ENCODE data around the gene NEAT1. TPM values are rescaled to one million over a fixed set of nuclear protein-coding genes. Genes with fewer than 3 reads are reported as not detected.

NEAT1 gene
- total and polyA plus RNA-seq, 2 of the 8 experiments (the other 6 are each of a cell fraction or from before 2014, with no cell fraction given) = 2.4 to 10.7 TPM

DNA sequence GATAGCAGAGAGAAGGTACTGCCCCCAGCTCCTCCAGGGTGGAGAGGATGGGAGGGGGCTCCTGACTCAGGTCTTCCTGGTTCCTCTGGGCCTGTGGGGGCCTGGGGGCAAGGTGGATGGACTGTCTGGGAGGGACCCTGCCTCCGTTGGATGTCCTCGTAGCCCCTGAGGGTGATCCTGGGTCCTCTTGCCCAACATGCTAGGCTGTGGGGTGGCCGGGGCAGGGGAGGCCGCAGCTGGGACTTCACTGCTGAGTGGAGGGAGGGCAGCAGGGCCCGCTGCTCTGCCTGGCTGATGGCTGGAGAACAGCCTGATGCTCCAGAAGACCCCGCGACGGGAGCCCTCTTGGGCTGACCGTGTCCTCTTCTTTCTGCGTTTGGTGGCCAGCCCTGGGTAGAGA is 22.8 kb upstream of the NEAT1 start:
- DNase-seq (ENCODE audit: low read depth in 1 of 2, low spot score in 2 of 2) (no peak), FAIRE-seq (no peak)
- peaks cover 0 to 6% of the 10 kb centered on the region in 2 experiments for H4K20me1 ChIP-seq (replicated peaks in 1 of 2; ENCODE audit: control insufficient read depth in 1 of 2, insufficient read depth in 2 of 2, low read length in 2 of 2)
- H3K4me2 ChIP-seq (ENCODE audit: insufficient read depth in 1 of 2, low read depth in 2 of 2, low read length in 2 of 2) = no peak overlapping the region
- 95% methylated on average over 10 of the region's 10 CpGs; no CpG with 5 or more reads in 1 of the 2 experiments for WGBS, 2 experiments (ENCODE audit: extremely low coverage in 1 of 2, insufficient coverage in 1 of 2, insufficient read length in 1 of 2, insufficient replicate concordance in 2 of 2, low coverage in 1 of 2, low lambda C conversion rate in 2 of 2, missing lambda C conversion rate in 1 of 2)
- H3K56ac ChIP-seq (replicated peaks; ENCODE audit: insufficient read length, low read depth, low read length) = no peak overlapping the region
- no peak overlapping the region for H3K27ac ChIP-seq (ENCODE audit: low read depth, low read length)
- peaks cover 0 to 4% (median 0%) of the 10 kb centered on the region in 4 experiments; a peak in 2 of 8 replicates for H3K36me3 ChIP-seq (ENCODE audit: control insufficient read depth in 2 of 4, insufficient read depth in 4 of 4, low read length in 3 of 4)
- H3K14ac ChIP-seq (ENCODE audit: insufficient read length) = no peak overlapping the region
- H2AFZ ChIP-seq (ENCODE audit: low read length) = no peak overlapping the region
- POLR2A ChIA-PET (ENCODE audit: partially characterized antibody) = interaction anchor here (1.2 to 5.4 kb wide), 5 partner anchors 9 to 118 kb away, joined by 3 to 23 read pairs (median 15); partner anchors contain the start of gene MALAT1
- H2AK5ac ChIP-seq (ENCODE audit: low read depth, low read length) = no peak overlapping the region
- no peak overlapping the region for H2BK5ac ChIP-seq (ENCODE audit: low read depth, low read length)
- H2BK12ac ChIP-seq (ENCODE audit: low read depth, low read length) = no peak overlapping the region
- H2BK20ac ChIP-seq (ENCODE audit: low read length) = no peak overlapping the region
- no peak overlapping the region for H3K9ac ChIP-seq (replicated peaks in 1 of 4; ENCODE audit: extremely low read depth in 1 of 4, low read depth in 3 of 4, low read length in 3 of 4)
- H3K23ac ChIP-seq (ENCODE audit: insufficient read length) = no peak overlapping the region
- H3K27me3 ChIP-seq (replicated peaks in 1 of 4; ENCODE audit: control insufficient read depth in 3 of 4, extremely low read depth in 1 of 4, insufficient read depth in 3 of 4, low read length in 3 of 4) = no peaks in the 10 kb centered on the region
- no peak overlapping the region for H3K4ac ChIP-seq (replicated peaks; ENCODE audit: insufficient read length, low read depth, low read length)
- no peaks in the 10 kb centered on the region for H3K23me2 ChIP-seq (ENCODE audit: low read depth, low read length)
- H3K9me3 ChIP-seq (ENCODE audit: insufficient read depth in 2 of 2, low read depth in 1 of 2, low read length in 1 of 2) = no peaks in the 10 kb centered on the region
- H3K18ac ChIP-seq (ENCODE audit: extremely low read depth, low read length) = no peak overlapping the region
- 0 out of 2 replicates have a peak, but pooled peaks cover 2% of the 10 kb centered on the region for H3K79me1 ChIP-seq (ENCODE audit: low read depth, low read length)
- no peak overlapping the region for H3K4me3 ChIP-seq (ENCODE audit: extremely low read depth in 1 of 4, insufficient read depth in 2 of 4, low read depth in 3 of 4, low read length in 4 of 4)
- no peak overlapping the region for H4K8ac ChIP-seq (ENCODE audit: extremely low read depth, insufficient read depth, low read length)
- H3K79me2 ChIP-seq (ENCODE audit: control insufficient read depth in 1 of 2, insufficient read depth in 2 of 2, low read length in 2 of 2) = no peaks in the 10 kb centered on the region
- H3K4me1 ChIP-seq (replicated peaks in 1 of 4; ENCODE audit: control insufficient read depth in 3 of 4, insufficient read depth in 4 of 4, low read length in 3 of 4) = no peaks in the 10 kb centered on the region; a peak in 1 of 7 replicates
- CTCF ChIA-PET (ENCODE audit: partially characterized antibody) = interaction anchor here (0.6 to 7.8 kb wide), 5 partner anchors 16 to 161 kb away, joined by 3 to 69 read pairs (median 3); no protein-coding TSS in a partner anchor
- H4K91ac ChIP-seq (replicated peaks; ENCODE audit: insufficient read length, low read length) = no peak overlapping the region
- H2BK15ac ChIP-seq (ENCODE audit: low read length) = no peak overlapping the region
- no peak overlapping the region for H2BK120ac ChIP-seq (replicated peaks; ENCODE audit: low read depth, low read length)
- H4K5ac ChIP-seq (ENCODE audit: insufficient read length, low read depth, low read length) = no peak overlapping the region
- TF ChIP-seq RNF2 (IDR thresholded peaks at IDR 0.05; ENCODE audit: borderline replicate concordance, low read depth, low read length, missing control alignments, poor library complexity, severe bottlenecking) (no peak), RAD21 (IDR thresholded peaks at IDR 0.05 in 1 of 2, conservative IDR thresholded peaks at IDR 0.05 in 1 of 2; ENCODE audit: low read depth in 2 of 2, low read length in 2 of 2) (no peak), CBX8 (IDR thresholded peaks at IDR 0.05; ENCODE audit: borderline replicate concordance, low read depth, low read length) (no peak), POLR2AphosphoS5 (IDR thresholded peaks at IDR 0.05; ENCODE audit: low read depth, low read length) (no peak), TBP (IDR thresholded peaks at IDR 0.05; ENCODE audit: low read depth, low read length) (no peak), BACH1 (IDR thresholded peaks at IDR 0.05; ENCODE audit: low read length) (no peak), SIX5 (IDR thresholded peaks at IDR 0.05; ENCODE audit: low read depth, low read length) (no peak)
- TF ChIP-seq, protein P1, sequence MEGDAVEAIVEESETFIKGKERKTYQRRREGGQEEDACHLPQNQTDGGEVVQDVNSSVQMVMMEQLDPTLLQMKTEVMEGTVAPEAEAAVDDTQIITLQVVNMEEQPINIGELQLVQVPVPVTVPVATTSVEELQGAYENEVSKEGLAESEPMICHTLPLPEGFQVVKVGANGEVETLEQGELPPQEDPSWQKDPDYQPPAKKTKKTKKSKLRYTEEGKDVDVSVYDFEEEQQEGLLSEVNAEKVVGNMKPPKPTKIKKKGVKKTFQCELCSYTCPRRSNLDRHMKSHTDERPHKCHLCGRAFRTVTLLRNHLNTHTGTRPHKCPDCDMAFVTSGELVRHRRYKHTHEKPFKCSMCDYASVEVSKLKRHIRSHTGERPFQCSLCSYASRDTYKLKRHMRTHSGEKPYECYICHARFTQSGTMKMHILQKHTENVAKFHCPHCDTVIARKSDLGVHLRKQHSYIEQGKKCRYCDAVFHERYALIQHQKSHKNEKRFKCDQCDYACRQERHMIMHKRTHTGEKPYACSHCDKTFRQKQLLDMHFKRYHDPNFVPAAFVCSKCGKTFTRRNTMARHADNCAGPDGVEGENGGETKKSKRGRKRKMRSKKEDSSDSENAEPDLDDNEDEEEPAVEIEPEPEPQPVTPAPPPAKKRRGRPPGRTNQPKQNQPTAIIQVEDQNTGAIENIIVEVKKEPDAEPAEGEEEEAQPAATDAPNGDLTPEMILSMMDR (IDR thresholded peaks at IDR 0.05; ENCODE audit: control extremely low read depth in 1 of 3, insufficient read depth in 1 of 3, low read depth in 1 of 3, low read length in 3 of 3) = no peak
- TF ChIP-seq, protein P2, sequence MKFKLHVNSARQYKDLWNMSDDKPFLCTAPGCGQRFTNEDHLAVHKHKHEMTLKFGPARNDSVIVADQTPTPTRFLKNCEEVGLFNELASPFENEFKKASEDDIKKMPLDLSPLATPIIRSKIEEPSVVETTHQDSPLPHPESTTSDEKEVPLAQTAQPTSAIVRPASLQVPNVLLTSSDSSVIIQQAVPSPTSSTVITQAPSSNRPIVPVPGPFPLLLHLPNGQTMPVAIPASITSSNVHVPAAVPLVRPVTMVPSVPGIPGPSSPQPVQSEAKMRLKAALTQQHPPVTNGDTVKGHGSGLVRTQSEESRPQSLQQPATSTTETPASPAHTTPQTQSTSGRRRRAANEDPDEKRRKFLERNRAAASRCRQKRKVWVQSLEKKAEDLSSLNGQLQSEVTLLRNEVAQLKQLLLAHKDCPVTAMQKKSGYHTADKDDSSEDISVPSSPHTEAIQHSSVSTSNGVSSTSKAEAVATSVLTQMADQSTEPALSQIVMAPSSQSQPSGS (IDR thresholded peaks at IDR 0.05; ENCODE audit: low read length) = no peak

Data from H1 (cell line).